HG02642 (cell line): ENCODE measurements around the gene USP35.
"Not testable (repeated sequence)": the region's sequence is repeated elsewhere in the genome, so short reads cannot be mapped to it uniquely, and the experiment has no call there.

Source experiments
- ATAC-seq: cut with Tn5 transposase; IDR thresholded peaks from one replicate; pipeline ENCODE4 v1.9.1; 2021; ENCODE audit warnings: mild to moderate bottlenecking; ENCODE audit not compliant: unreplicated experiment, poor library complexity

The USP35 gene

DNA sequence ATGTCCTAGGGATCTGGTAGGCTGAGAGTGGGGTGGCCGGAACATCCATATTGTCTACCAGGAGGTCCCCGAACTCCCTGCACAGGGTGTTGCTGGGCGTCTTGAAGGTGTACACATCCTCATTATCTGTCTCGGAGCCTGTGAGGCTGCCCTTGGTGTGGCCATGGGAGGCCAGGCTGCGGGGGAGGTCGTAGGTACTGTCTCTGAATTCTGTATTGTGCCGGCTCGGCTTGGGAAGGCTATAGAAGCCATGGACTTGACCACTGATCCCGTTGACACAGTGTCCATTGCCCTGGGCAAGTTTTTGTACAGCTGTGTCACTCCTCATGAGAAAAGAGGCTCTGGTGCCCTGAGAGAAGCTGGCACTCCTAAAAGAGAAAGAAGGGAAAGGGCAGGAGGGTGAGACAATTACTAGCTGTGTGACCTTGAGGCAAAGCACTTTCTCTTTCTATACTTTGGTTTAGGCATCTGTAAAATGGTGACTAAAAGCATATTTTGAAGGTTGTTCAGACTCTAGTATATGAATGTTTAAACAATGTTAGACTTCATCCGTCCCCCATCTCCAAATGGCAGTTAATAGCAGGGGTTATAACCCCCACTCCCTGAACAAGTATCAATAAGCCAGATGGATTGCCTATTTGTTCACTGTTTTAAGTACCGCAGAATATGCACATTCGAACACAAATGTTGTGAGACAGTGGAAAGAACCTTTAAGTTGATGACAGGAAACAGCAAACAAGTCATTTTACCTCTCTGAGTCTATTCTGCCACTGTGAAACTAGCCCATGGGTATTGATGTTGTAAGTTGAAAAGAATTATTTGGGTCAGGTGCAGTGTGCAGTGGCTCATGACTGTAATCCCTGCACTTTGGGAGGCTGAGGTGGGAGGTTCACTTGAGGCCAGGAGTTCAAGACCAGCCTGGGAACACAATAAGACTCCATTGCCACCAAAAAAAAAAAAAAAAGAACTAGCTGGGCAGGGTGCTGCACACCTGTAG, 38.3 kb downstream of the USP35 start:
- no peak for ATAC-seq

DNA sequence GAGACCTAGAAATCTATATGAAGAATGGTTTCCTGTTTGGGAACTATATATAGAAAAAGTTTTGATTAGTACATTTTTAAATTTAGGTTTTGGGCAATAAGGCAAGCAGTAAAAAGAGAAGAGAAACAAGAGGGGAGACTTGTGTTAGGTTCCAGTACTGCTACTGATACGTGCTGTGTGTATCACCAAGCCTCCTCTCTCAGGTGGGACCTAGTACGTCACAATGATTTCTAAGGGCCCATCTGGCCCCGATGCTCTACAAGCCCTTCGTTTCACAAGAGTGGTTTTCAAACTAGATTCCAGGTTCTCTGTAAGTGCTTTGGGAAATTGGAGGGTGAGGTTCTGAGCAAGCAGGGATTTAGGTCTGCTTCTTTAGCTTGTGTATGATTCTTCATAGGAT, 39.2 kb downstream of the USP35 start:
- ATAC-seq = no peak

DNA sequence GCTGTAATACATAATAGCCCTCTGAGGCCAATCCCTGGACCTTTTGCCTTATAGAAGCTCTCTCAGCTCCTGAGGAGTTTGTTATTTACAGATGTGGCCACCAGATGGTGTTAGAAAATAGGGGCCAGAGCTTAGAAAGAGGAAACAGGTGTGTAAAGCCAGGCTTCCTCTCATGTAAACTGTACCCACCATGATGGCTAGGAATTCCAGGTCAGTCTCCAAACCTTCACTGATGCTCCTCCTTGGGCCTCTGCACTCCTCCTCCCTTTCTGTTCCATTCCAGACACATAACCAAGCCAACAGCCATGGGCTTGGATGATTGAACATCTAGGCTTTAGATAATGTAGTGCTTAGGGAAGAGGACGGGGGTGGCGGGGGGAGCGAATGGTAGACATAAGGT, 39.7 kb downstream of the USP35 start:
- no peak for ATAC-seq

DNA sequence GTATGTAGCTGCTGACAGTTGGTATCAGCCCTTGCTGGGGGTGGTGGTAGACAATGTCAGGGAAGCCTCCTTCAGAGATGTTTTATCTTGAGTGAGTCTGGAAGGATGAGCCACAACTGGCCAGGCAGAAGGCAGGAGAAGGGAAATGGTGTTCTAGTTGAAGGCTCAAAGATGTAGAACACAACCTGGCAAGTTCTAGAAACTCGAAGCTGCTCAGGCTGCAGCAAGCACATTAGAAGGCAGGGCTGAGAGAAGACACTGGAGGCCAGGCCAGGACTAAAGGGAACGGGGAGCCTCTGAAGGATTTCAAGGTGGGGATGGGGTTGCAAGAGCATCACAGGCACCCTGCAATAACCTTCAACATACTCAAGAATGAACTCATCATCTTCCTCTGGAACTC, 40.4 kb downstream of the USP35 start:
- no peak for ATAC-seq

DNA sequence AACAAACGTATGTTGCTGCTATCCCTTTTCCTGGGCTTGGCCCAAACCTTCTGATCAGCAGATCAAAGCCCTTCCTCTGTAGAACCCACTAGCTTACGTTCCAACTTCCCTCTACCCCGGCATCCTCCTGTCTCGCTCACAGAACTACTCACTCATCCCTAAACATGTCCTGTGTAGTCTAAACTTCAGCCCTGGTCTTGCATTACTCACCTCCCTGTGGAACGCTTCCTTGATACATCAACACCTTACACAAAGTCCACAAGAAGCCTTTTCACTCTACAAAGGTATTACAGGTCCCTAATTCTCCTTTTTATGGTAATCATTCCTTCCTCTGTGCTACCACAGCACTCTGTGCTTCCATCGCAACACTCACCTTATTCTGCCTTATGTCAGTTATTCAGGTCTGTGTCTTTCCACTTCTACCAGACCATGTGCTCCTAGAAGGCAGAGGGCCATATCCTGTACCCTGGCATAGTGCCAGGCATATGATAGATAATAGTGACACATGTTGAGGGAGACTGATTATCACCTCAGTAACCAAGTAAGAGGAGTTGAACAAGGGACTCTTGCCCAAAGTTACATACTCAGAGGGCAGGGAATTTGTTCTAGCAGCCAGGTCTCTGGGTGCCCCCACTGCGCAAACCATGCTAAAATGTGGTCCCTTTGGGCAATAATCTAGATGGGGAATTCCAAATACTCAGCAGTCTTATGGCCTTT, 41.6 kb downstream of the USP35 start:
- ATAC-seq = no peak

DNA sequence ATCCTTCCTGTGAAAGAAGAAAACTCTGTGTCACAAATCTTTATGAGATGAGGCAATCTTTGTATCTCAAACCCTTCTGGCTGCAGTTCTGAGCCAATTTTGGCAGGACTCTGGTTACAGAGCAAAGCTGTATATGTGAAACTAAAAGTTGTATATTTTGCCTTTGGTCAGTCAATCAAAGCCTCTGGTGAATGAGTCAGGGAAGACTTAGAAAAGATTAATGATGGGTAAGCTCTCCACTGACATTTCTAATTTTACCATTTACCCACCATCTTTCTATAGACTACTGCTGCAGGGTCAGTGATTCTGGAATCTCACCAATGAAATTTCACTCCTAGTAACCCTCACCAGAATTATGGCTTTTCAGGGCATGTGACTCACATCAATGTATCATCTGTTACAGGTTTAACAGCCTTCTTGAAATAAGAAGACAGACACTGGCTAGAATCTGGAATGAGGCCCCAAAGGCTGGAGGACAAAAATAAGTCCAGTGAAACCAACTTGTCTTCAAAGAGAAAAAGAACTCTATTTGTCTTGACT, 43.3 kb downstream of the USP35 start:
- ATAC-seq = no peak

DNA sequence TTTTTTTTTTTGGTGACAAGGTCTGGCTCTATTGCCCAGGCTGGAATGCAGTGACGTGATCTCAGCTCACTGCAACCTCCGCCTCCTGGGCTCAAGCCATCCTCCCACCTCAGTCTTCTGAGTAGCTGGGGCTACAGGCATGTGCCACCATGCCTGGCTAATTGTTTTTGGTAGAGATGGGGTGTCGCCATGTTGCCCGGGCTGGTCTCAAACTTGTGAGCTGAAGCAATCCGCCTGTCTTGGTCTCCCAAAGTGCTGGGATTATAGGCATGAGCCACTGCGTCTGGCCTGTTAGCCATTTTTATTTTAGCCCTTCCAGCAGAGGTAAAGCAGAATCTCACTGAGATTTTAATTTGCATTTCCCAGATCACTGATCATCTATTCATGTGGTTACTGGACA, 44.3 kb downstream of the USP35 start:
- not testable (repeated sequence) for ATAC-seq

DNA sequence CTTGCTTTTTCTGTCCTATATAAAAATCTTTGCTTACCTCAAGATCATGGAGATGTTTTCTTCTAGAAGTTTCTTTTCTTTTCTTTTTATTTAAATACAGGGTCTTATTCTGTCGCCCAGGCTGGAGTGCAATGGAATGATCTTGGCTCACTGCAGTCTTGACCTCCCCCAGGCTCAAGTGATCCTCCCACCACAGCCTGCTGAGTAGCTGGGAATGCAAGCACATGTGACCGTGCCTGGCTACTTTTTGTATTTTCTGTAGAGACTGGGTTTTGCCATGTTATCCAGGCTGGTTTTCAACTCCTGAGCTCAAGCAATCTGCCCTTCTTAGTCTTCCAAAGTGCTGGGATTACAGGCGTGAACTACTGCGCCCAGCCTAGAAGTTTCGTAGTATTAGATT, 45.3 kb downstream of the USP35 start:
- ATAC-seq = no peak

DNA sequence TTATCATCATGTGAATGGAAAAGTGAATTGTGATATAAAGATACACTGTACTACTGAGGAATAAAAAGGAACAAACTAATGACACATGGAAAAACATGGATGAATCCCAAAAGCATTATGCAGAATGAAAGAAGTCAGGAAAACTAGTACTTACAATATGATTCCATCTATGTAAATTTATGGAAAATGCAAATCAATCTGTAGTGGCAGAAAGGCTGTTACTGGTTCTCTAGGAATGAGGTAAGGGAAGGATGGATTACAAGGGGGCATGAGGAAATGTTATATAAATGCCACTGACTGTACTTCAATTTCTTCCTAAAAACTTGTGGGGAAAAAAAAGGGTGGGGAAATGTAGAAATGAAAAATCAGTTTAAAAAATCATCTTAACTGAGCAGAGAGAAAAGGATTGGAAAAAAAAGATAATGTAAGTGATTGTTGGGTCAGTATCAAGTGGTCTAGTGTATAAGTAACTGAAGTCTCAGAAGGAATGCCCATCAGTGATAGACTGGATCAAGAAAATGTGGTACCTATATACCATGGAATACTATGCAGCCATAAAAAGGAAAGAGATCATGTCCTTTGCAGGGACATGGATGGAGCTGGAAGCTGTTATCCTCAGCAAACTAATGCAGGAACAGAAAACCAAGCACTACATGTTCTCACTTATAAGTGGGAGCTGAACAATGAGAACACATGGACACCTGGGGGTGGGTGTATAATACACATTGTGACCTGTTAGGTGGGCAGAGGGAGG, 48.8 kb downstream of the USP35 start:
- ATAC-seq = no peak

DNA sequence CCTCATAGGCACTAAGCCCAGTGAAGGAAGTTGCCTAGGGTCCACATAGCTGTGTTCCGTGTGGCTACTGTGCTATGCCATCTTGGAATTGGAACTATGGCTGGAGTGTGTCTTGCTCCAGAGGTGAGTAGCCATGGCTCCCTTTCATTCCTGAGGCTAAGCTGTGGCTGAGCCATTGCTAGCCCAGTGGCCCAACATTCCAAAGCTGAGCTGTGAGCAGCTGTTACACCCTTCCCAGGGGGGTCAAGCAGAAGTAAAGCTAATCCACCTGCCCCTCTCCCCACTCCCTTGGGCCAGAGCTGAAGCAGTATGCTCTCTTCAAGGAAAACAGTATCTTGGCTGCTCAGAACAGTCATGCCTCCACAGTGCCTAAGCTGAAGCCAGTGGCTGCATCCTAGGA, 51.1 kb downstream of the USP35 start:
- ATAC-seq = no peak

DNA sequence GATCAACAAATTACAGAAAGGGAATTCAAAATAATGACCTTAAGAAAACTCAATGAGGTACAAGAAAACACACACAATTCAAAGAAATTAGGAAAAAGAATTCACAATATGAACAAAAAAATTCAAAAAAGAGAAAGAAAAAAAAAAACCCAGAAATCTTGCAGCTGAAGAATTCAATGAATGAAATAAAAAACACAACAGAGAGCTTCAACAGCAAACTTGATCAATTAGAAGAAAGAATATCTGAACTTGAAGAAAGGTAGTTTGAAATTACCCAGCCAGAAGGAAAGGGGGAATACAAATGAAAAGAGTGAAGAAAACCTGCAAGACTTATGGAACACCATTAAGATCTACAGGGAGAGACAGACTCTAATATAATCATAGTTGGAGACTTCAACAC, 52.8 kb downstream of the USP35 start:
- ATAC-seq = no peak

DNA sequence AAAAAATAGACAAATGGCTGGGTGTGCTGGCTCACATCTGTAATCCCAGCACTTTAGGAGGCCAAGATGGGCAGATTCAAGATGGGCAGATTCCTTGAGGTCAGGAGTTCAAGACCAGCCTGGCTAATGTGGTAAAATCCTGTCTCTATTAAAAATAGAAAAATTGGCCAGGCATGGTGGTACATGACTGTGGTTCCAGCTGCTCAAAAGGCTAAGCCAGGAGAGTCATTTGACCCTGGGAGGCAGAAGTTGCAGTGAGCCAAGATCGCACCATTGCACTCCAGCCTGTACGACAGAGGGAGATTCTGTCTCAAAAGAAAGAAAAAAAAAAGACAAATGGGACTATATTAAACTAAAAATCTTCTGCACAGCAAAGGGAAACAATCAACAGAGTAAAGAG, 55.4 kb downstream of the USP35 start:
- ATAC-seq = no peak

DNA sequence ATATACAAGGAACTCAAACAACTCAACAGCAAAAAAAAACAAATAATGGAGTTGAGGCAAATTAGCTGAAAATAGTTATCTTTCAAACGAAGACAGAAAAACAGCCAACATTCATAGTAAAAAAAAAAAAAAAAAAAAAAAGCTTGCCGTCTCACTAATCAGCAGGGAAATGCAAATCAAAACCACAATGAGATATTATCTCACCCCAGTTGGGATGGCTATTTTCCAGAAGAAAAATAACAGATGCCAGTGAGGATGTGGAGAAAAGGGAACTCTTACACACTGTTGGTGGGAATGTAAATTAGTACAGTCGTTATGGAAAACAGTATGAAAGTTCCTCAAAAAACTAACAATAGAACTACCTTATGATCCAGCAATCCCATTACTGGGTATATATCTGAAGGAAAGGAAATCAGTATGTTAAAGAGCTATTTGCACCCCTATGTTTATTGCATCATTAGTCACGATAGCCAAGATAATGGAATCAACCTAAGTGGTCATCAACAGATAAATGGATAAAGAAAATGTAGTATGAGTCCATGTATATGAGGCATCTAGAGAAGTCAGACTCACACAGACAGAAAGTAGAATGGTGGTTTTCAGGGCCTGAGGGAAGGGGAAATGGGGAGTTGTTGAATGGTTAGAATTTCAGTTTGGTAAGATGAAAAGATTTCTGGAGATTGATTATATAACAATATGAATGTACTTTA, 56.0 kb downstream of the USP35 start:
- ATAC-seq = no peak

DNA sequence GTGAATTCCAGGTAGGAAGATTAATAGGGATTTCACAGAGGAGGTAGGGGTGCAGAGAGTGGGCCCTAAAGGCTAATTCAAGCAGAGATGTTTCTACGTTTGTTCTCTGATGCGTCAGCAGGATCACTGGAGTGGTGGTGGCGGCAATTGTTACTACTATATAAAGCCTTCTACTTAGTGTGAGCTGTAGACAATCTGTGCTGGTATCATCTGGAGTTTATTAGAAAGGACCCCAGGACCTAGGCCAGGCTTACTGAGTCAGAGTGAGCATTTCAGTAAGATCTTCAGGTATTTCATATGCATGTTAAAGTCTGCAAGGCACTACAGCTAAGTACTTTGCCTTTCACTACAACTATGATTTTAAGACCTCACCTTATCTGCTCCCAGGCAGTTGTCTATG, 59.5 kb downstream of the USP35 start:
- ATAC-seq = no peak

DNA sequence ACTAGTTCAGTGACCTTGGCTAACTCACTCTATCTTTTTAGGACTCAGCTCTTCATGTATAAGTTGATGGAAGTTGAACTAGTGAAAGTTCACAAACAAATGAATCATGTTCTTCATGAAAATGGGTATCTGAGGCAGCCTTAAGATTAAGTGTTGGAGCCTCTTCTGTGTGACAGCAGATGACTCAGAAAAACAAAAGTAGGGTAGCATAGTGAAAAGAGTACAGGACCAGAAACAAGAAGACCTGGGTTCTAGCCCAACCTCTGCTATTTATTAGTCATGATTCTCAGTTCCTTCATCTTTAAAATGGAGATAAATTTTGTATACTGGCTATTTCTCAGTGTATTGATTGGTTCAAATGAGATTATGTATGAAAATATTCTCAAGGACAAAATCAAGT, 60.2 kb downstream of the USP35 start:
- no peak for ATAC-seq

DNA sequence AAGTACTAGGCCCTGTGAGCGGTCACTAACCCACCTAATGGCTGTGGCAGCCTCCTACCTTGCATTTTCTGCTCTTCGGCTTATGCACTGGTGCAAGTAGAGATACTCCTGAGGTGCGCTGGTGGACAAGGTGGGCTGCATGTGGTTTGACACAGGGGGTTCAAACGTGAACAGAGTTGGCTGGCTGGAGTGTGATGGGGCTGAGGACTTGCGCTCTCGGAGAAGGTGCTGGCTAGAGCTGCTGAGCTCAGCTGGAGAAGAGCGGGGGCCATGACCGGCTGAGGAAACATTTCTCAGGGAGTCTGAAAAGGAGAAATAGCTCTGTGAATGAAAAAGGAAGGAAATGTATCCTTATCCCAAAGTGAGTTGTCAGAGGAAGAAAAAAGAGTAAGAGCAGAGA, 61.4 kb downstream of the USP35 start:
- no peak for ATAC-seq

DNA sequence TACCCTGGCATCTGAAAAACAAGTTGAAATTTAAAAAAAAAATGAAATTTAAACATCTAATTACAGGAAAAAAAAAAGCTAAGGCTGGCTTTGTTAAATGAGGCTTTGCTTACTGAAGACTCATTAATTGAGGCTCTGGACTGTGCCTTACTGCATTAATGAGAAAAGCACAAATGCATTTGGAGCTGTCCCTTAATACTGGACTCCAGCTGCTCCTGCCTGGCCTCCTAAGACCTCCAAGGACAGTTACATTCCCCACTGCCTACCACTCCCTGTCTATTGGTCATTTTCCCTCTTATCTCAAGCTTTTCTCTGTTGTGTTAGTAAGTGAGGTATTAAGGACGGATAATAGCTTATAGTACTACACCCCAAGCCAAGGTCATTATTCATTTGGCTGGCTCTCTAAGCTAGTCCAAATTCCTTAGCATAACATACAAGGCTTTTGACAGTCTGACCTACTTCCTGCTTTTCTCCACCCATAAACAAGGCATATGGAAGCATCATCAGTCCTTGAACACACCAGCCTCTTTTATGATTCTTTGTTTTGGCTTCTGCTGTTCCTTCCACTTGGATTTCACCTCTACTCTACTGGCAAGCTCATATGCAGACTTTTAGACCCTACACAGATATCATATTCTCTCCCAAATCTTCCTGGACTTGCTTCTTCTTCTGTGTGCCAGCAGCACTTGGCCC, 62.5 kb downstream of the USP35 start:
- ATAC-seq = no peak

DNA sequence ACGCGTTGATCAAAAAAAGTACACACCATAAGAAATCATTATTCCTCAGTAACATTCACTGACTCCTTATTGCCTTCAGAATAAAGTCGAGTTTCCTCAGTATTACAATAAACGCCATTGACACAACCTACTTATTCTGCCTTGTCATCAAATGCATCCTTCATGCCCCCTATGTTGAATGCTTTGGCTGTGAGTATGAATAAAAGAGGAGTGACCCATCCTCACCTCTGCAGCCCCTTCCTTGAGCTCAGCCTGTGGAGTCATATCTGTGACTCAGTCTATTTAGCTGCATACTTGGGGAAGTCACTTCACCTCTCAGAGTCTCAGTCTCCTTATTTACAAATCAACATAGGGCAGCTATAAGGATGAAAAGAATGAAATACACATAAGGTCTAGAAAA, 65.1 kb downstream of the USP35 start:
- no peak for ATAC-seq

DNA sequence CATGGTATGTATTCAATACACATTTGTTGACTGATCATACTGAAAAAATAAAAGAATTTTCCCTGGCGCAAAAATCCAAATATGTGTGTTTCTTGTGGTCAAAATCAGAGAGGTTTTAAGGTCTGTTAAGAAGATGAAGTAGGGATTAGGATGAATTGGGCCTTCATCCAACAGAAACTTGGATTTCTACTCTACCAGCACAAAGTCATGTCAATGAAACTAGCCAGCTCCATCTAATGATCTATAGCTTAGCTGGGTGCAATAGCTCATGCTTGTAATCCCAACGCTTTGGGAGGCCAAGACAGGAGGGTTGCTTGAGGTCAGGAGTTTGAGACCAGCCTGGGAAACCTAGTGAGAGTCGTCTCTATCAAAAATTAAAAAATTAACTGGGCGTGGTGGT, 65.5 kb downstream of the USP35 start:
- no peak for ATAC-seq
